ENCODE measurements around the gene IGFBP7. TPM values are rescaled to one million over a fixed set of nuclear protein-coding genes. Genes with fewer than 3 reads are reported as not detected.

The IGFBP7 gene
- total and polyA plus RNA-seq, 9 donors, result 101 to 153 (median 131) TPM

DNA sequence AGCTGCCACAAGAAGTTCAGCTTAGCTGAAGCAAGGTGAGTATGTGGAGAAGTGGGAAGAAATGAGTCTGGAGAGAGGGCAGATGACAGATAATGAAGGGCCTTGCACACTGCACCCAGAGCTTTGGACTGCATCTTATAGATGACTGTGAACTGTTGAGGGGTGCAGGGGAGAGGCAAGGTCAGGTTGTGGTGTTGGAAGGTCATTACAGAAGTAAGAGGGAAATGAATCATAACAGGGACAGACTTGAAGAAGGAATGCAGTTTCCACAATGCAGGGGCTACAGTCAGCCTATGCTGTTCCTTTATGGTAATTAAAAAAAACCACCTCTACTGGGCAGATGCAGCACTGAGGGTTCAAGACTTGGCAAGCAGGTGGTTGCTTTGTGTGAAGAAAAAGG lies 4.8 kb upstream of the IGFBP7 start:
- no peak for DNase-seq
- Histone ChIP-seq H3K27ac (ENCODE audit: low read length) (no peak overlapping the region), H3K4me1 (ENCODE audit: control insufficient read depth, insufficient read depth, low read length) (peaks cover 19% of the 10 kb centered on the region), H3K27me3 (ENCODE audit: control insufficient read depth, insufficient read depth, low read length) (peaks cover 3% of the 10 kb centered on the region), H3K9me3 (replicated peaks; ENCODE audit: control insufficient read depth, low read depth, low read length) (no peaks in the 10 kb centered on the region), H3K4me3 (ENCODE audit: low read length) (no peak overlapping the region), H3K36me3 (ENCODE audit: control insufficient read depth, insufficient read depth, low read length) (no peaks in the 10 kb centered on the region)

DNA sequence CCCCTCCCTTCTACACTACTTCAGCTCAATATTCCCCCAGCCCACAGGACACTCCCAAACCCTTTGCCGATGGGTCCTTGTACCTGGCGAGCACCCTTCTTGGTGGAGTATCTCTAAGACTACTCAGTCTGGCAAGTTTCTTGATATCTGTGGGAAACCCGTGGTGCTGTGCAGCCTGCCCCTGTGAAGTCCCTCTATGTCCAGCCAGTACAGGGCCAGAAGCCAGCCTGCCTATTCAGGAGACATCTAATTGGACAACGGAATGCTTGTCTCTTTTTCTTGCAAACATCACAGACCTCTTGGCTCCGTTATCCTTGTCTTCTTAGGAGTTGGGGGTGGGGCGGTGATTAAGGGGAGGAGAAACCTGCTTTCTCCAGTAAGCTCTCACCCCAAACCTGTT lies 3.7 kb upstream of the IGFBP7 start:
- Histone ChIP-seq H3K4me3 (ENCODE audit: low read length) (no peak overlapping the region), H3K36me3 (ENCODE audit: control insufficient read depth, insufficient read depth, low read length) (no peaks in the 10 kb centered on the region), H3K27me3 (ENCODE audit: control insufficient read depth, insufficient read depth, low read length) (peaks cover 13% of the 10 kb centered on the region), H3K4me1 (ENCODE audit: control insufficient read depth, insufficient read depth, low read length) (peaks cover 13% of the 10 kb centered on the region), H3K9me3 (replicated peaks; ENCODE audit: control insufficient read depth, low read depth, low read length) (no peaks in the 10 kb centered on the region), H3K27ac (ENCODE audit: low read length) (no peak overlapping the region)
- 70% methylated on average over 1 of the region's 6 CpGs for WGBS (ENCODE audit: insufficient coverage)
- DNase-seq, result no peak

DNA sequence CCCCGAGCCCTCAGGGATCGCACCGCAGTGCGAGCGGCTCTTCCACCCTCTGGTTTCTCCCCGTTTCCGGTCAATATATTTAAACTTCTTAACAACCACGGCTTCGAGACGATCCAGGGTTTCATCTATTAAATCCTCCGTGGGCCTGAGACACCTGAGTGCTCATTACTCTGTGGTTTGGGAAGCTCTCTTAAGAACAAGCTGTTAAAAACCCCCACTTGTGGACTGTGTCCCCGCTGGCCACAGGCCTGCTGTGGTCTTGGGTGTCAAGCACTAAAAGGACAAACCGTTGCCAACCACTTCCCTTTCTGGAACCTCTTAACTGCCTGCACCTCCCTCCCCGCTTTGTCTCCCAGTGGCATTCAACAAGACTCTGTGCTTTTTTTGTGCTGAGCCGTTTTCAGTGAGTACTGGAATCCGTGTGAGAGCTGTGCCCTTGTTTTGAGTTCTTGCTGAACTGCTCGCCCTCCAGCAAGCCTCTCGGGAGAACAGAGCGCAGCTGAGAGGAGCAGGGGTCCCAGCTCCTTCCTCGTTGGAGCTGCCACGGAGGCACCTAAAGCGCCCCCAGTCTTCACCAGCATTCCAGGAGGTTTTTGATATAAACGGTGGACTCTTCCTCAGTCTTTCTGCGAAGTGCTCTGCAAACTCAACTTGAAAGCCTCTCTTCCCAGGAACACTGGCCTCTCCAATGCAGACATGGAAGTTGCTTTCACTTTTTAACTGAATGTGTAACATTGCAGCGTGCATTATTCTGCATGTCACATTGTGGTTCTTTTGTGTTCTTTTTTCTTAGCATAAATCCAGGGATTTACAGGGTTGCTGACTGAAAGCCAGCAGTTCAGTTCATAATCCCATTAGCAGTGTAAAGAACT lies 691 bp upstream of the IGFBP7 start:
- 1% methylated on average over 18 of the region's 25 CpGs for WGBS (ENCODE audit: insufficient coverage)
- Histone ChIP-seq H3K27me3 (ENCODE audit: control insufficient read depth, insufficient read depth, low read length) (peaks cover 15% of the 10 kb centered on the region), H3K4me1 (ENCODE audit: control insufficient read depth, insufficient read depth, low read length) (peaks cover 11% of the 10 kb centered on the region), H3K4me3 (ENCODE audit: low read length) (peak overlapping the region; percentile 53), H3K36me3 (ENCODE audit: control insufficient read depth, insufficient read depth, low read length) (no peaks in the 10 kb centered on the region), H3K9me3 (replicated peaks; ENCODE audit: control insufficient read depth, low read depth, low read length) (no peaks in the 10 kb centered on the region), H3K27ac (ENCODE audit: low read length) (peak overlapping the region; percentile 95)
- DNase-seq, result peak; percentile 80

GRCh38 chr4:57109411-57109846 lies 756 bp downstream of the IGFBP7 start:
- no peaks in the 10 kb centered on the region for H3K36me3 ChIP-seq (ENCODE audit: control insufficient read depth, insufficient read depth, low read length)
- peaks cover 11% of the 10 kb centered on the region for H3K4me1 ChIP-seq (ENCODE audit: control insufficient read depth, insufficient read depth, low read length)
- 11% methylated on average over 18 of the region's 27 CpGs for WGBS (ENCODE audit: insufficient coverage)
- peak overlapping the region; percentile 79 for H3K27ac ChIP-seq (ENCODE audit: low read length)
- H3K4me3 ChIP-seq (ENCODE audit: low read length), result peak overlapping the region; percentile 55
- peaks cover 15% of the 10 kb centered on the region for H3K27me3 ChIP-seq (ENCODE audit: control insufficient read depth, insufficient read depth, low read length)
- no peaks in the 10 kb centered on the region for H3K9me3 ChIP-seq (replicated peaks; ENCODE audit: control insufficient read depth, low read depth, low read length)
- DNase-seq, result no peak

- no peak for DNase-seq
These were observed 4.0 kb downstream of the IGFBP7 start for GRCh38 chr4:57106181-57106580.

DNA sequence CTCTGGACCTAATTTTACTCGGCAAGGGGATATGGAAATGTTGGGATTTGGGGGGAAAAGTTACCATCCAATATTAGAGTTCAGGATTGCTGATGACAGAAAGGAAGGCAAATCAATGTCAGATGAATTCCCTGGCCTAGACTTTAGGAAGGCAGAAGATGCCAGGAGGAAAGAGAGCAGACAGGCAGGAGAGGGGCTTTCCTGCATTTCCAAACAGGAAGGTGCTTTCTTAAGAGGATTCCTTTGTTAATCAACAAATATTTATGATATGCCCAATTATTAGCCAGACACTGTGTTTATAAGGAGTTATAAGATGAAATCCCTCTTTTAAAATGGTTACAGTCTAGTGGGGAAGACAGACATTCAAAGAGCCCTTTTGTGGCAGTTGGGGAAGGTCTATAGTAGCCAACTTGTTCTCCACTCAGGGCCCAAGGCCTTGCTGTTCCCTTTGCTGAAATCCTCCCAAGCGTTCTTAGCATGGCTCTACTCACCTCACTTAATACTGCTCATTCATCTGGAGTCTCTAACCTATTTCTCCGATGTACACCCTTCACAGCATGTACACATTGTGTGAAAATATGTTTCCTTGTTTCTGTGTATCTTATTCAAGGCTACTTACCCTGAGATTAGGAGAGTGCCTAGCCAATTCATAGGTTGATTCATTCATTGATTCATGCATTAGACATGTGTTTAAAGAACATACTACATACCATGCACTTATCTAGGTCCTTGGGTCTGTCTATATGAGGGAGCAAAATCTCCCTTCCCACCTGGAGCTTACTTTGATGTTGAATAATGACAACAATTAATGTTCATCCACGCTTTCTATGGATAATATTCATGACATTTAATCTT lies 5.3 kb downstream of the IGFBP7 start:
- no CpG with 5 or more reads among the region's 4 CpGs for WGBS (ENCODE audit: insufficient coverage)
- Histone ChIP-seq H3K36me3 (ENCODE audit: control insufficient read depth, insufficient read depth, low read length) (no peaks in the 10 kb centered on the region), H3K9me3 (replicated peaks; ENCODE audit: control insufficient read depth, low read depth, low read length) (no peaks in the 10 kb centered on the region), H3K4me3 (ENCODE audit: low read length) (no peak overlapping the region), H3K4me1 (ENCODE audit: control insufficient read depth, insufficient read depth, low read length) (peaks cover 12% of the 10 kb centered on the region), H3K27ac (ENCODE audit: low read length) (peak overlapping the region; percentile 56), H3K27me3 (ENCODE audit: control insufficient read depth, insufficient read depth, low read length) (peaks cover 12% of the 10 kb centered on the region)
- DNase-seq, result no peak

More at GRCh38 chr4:57106181-57106580, 4.0 kb downstream of the IGFBP7 start:
- H3K27ac ChIP-seq (ENCODE audit: low read length), result no peak overlapping the region
- peaks cover 18% of the 10 kb centered on the region for H3K4me1 ChIP-seq (ENCODE audit: control insufficient read depth, insufficient read depth, low read length)
- H3K36me3 ChIP-seq (ENCODE audit: control insufficient read depth, insufficient read depth, low read length), result no peaks in the 10 kb centered on the region
- H3K27me3 ChIP-seq (ENCODE audit: control insufficient read depth, insufficient read depth, low read length), result peaks cover 12% of the 10 kb centered on the region
- H3K9me3 ChIP-seq (replicated peaks; ENCODE audit: control insufficient read depth, low read depth, low read length), result no peaks in the 10 kb centered on the region
- H3K4me3 ChIP-seq (ENCODE audit: low read length), result no peak overlapping the region
- 83% methylated on average over 1 of the region's 4 CpGs for WGBS (ENCODE audit: insufficient coverage)

DNA sequence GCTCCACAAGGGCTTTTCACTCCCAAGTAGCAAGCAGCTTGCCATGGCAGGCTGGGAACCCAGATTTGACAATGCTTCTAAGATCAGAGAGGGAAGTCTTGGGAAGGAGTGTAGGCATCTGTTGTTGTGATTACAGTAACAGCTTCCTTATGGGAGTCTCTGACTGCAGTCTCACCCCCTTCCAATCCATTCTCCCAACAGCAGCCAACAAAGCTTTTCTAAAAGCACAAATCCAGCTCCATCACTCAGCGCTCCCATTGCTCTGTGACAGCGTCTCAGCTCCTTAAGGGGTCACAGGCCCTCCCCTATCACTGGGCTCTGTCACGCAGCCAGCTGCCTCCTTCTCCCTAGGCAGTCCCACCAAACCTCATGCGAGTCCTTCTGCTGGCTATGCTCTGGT lies 7.1 kb downstream of the IGFBP7 start:
- 28% methylated on average over 2 of the region's 4 CpGs for WGBS (ENCODE audit: insufficient coverage)
- DNase-seq, result peak; percentile 61
- H3K27ac ChIP-seq (ENCODE audit: low read length), result peak overlapping the region; percentile 94
- H3K9me3 ChIP-seq (replicated peaks; ENCODE audit: control insufficient read depth, low read depth, low read length), result no peaks in the 10 kb centered on the region
- H3K36me3 ChIP-seq (ENCODE audit: control insufficient read depth, insufficient read depth, low read length), result no peaks in the 10 kb centered on the region
- H3K4me3 ChIP-seq (ENCODE audit: low read length), result no peak overlapping the region
- H3K27me3 ChIP-seq (ENCODE audit: control insufficient read depth, insufficient read depth, low read length), result peaks cover 2% of the 10 kb centered on the region
- H3K4me1 ChIP-seq (ENCODE audit: control insufficient read depth, insufficient read depth, low read length), result peaks cover 20% of the 10 kb centered on the region

- Histone ChIP-seq H3K27me3 (ENCODE audit: control insufficient read depth, insufficient read depth, low read length) (peaks cover 2% of the 10 kb centered on the region), H3K4me3 (ENCODE audit: low read length) (no peak overlapping the region), H3K27ac (ENCODE audit: low read length) (peak overlapping the region; percentile 94), H3K36me3 (ENCODE audit: control insufficient read depth, insufficient read depth, low read length) (no peaks in the 10 kb centered on the region), H3K9me3 (replicated peaks; ENCODE audit: control insufficient read depth, low read depth, low read length) (no peaks in the 10 kb centered on the region), H3K4me1 (ENCODE audit: control insufficient read depth, insufficient read depth, low read length) (peaks cover 20% of the 10 kb centered on the region)
- WGBS (ENCODE audit: insufficient coverage), result no CpG with 5 or more reads among the region's 4 CpGs
- DNase-seq, result peak; percentile 88
These were observed 8.0 kb downstream of the IGFBP7 start for GRCh38 chr4:57102050-57102624.

- no peak for DNase-seq
- Histone ChIP-seq H3K4me3 (ENCODE audit: low read length) (no peak overlapping the region), H3K4me1 (ENCODE audit: control insufficient read depth, insufficient read depth, low read length) (peaks cover 20% of the 10 kb centered on the region), H3K27me3 (ENCODE audit: control insufficient read depth, insufficient read depth, low read length) (no peaks in the 10 kb centered on the region), H3K9me3 (replicated peaks; ENCODE audit: control insufficient read depth, low read depth, low read length) (no peaks in the 10 kb centered on the region), H3K36me3 (ENCODE audit: control insufficient read depth, insufficient read depth, low read length) (no peaks in the 10 kb centered on the region), H3K27ac (ENCODE audit: low read length) (peak overlapping the region; percentile 94)
- 100% methylated on average over 1 of the region's 4 CpGs for WGBS (ENCODE audit: insufficient coverage)
These were observed 9.1 kb downstream of the IGFBP7 start for GRCh38 chr4:57100979-57101651.

Data from muscle of leg (tissue), 11 donors.